Measurements from ENCODE around the gene AGFG2. TPM values are rescaled to one million over a fixed set of nuclear protein-coding genes. Genes with fewer than 3 reads are reported as not detected.

Gene AGFG2
- total and polyA plus RNA-seq, 10 of the 15 experiments (the other 5 are each of a cell fraction or from before 2014, with no cell fraction given) = 0.90 to 71.5 (median 25.4) TPM

GRCh38 chr7:100568896-100569844 is 30.2 kb downstream of the AGFG2 start:
- FAIRE-seq = peak; percentile 93
- CTCF ChIA-PET = interaction anchor here (0.6 to 12.6 kb wide), 3 partner anchors 9 to 124 kb away, joined by 3 to 190 read pairs (median 6); partner anchors contain the start of genes FBXO24 and LRCH4
- no peak overlapping the region for H2AFZ ChIP-seq (ENCODE audit: control insufficient read depth, low read depth, low read length)
- H3K27ac ChIP-seq (ENCODE audit: control insufficient read depth, insufficient read depth) = no peak overlapping the region
- H3K4me3 ChIP-seq = no peak overlapping the region
- intact Hi-C loops (cut with micrococcal nuclease; ENCODE audit: unreplicated experiment) = no loop called here
- H3K9ac ChIP-seq (ENCODE audit: control insufficient read depth, insufficient read depth, low read length) = no peak overlapping the region
- peaks cover 30% of the 10 kb centered on the region for H3K4me1 ChIP-seq (ENCODE audit: control insufficient read depth, insufficient read depth, low read length)
- no peak for DNase-seq (ENCODE audit: low read depth, low spot score)
- H4K20me1 ChIP-seq (ENCODE audit: control insufficient read depth, insufficient read depth) = no peaks in the 10 kb centered on the region
- BruUV-seq (replicated peaks) = no TSS peak
- WGBS (ENCODE audit: insufficient coverage, insufficient replicate concordance, low lambda C conversion rate, missing lambda C conversion rate) = 30% methylated on average over 36 of the region's 36 CpGs
- H3K9me3 ChIP-seq (replicated peaks; ENCODE audit: control insufficient read depth, insufficient read depth, low read length) = no peaks in the 10 kb centered on the region
- POLR2A ChIA-PET = interaction anchor here (0.6 kb wide), 1 partner anchor 115 kb away, joined by 3 read pairs; no protein-coding TSS in a partner anchor
- SMC1A ChIA-PET (ENCODE audit: uncharacterized antibody, unreplicated experiment) = interaction anchor here (0.9 to 1.0 kb wide), 3 partner anchors 10 to 17 kb away, joined by 3 to 4 read pairs (median 3); partner anchors contain the start of gene FBXO24
- peak overlapping the region; percentile 75 for H3K4me2 ChIP-seq (ENCODE audit: control insufficient read depth, insufficient read depth)
- ATAC-seq = peak; percentile 63
- H3K79me2 ChIP-seq (ENCODE audit: control insufficient read depth, insufficient read depth, low read length) = no peaks in the 10 kb centered on the region
- in situ Hi-C loops (cut with MboI) = no loop called here
- H3K36me3 ChIP-seq (ENCODE audit: control insufficient read depth in 2 of 2, insufficient read depth in 2 of 2, low read length in 1 of 2) = peaks cover 5 to 7% of the 10 kb centered on the region in 2 experiments; a peak in 3 of 4 replicates
- H3K27me3 ChIP-seq (replicated peaks in 1 of 2; ENCODE audit: control insufficient read depth in 2 of 2, insufficient read depth in 2 of 2, low read length in 1 of 2) = no peaks in the 10 kb centered on the region
- RAD21 ChIA-PET (ENCODE audit: unreplicated experiment) = interaction anchor here (0.5 to 1.3 kb wide), 2 partner anchors 15 to 17 kb away, joined by 3 read pairs; partner anchors contain the start of gene FBXO24
- TF ChIP-seq ZNF207 (IDR thresholded peaks at IDR 0.05; ENCODE audit: borderline replicate concordance) (no peak), CHD4 (IDR thresholded peaks at IDR 0.05) (no peak), ELK1 (IDR thresholded peaks at IDR 0.05; ENCODE audit: low read depth, low read length) (no peak), ZBED1 (IDR thresholded peaks at IDR 0.05; ENCODE audit: borderline replicate concordance) (no peak), NRF1 (conservative IDR thresholded peaks at IDR 0.05; ENCODE audit: low read depth, low read length) (no peak), TCF12 (IDR thresholded peaks at IDR 0.05; ENCODE audit: low read depth, low read length) (no peak), SMAD1 (IDR thresholded peaks at IDR 0.05; ENCODE audit: low read depth, partially characterized antibody) (no peak), TCF7 (IDR thresholded peaks at IDR 0.05; ENCODE audit: borderline replicate concordance) (peak; percentile 9; the same call in 1 of the 2 replicates), BRCA1 (IDR thresholded peaks at IDR 0.05; ENCODE audit: low read depth, low read length) (no peak), CREB1 (IDR thresholded peaks at IDR 0.05; ENCODE audit: low read depth) (peak; percentile 32; the same call in 1 of the 2 replicates), BHLHE40 (IDR thresholded peaks at IDR 0.05; ENCODE audit: borderline replicate concordance in 1 of 2, low read depth in 2 of 2, low read length in 1 of 2) (no peak), RUNX3 (IDR thresholded peaks at IDR 0.05; ENCODE audit: low read length) (peak; percentile 66), PAX8 (IDR thresholded peaks at IDR 0.05) (no peak)
- TF ChIP-seq, protein P1, sequence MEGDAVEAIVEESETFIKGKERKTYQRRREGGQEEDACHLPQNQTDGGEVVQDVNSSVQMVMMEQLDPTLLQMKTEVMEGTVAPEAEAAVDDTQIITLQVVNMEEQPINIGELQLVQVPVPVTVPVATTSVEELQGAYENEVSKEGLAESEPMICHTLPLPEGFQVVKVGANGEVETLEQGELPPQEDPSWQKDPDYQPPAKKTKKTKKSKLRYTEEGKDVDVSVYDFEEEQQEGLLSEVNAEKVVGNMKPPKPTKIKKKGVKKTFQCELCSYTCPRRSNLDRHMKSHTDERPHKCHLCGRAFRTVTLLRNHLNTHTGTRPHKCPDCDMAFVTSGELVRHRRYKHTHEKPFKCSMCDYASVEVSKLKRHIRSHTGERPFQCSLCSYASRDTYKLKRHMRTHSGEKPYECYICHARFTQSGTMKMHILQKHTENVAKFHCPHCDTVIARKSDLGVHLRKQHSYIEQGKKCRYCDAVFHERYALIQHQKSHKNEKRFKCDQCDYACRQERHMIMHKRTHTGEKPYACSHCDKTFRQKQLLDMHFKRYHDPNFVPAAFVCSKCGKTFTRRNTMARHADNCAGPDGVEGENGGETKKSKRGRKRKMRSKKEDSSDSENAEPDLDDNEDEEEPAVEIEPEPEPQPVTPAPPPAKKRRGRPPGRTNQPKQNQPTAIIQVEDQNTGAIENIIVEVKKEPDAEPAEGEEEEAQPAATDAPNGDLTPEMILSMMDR (IDR thresholded peaks at IDR 0.05 in 2 of 3, conservative IDR thresholded peaks at IDR 0.05 in 1 of 3; ENCODE audit: control insufficient read depth in 2 of 3, extremely low read depth in 1 of 3, insufficient read depth in 1 of 3, low read depth in 3 of 3, low read length in 3 of 3) = peak; percentile 17 to 28 (median 20); a peak in 2 of 6 replicates
- TF ChIP-seq, protein P2, sequence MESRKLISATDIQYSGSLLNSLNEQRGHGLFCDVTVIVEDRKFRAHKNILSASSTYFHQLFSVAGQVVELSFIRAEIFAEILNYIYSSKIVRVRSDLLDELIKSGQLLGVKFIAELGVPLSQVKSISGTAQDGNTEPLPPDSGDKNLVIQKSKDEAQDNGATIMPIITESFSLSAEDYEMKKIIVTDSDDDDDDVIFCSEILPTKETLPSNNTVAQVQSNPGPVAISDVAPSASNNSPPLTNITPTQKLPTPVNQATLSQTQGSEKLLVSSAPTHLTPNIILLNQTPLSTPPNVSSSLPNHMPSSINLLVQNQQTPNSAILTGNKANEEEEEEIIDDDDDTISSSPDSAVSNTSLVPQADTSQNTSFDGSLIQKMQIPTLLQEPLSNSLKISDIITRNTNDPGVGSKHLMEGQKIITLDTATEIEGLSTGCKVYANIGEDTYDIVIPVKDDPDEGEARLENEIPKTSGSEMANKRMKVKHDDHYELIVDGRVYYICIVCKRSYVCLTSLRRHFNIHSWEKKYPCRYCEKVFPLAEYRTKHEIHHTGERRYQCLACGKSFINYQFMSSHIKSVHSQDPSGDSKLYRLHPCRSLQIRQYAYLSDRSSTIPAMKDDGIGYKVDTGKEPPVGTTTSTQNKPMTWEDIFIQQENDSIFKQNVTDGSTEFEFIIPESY (IDR thresholded peaks at IDR 0.05) = peak; percentile 92; the same call in 1 of the 2 replicates

Data from GM12878 (cell line).